Gastroesophageal sphincter (tissue), 4 donors: ENCODE data around the gene CHST8. TPM values are rescaled to one million over a fixed set of nuclear protein-coding genes. Genes with fewer than 3 reads are reported as not detected.

ENCODE experiments used
- ATAC-seq: fragments of 150-250 bp; one replicate; pipeline ENCODE4 v1.9.1; 2016; ENCODE audit warnings: mild to moderate bottlenecking, moderate library complexity
- H3K27ac ChIP-seq, 4 donors: fragments of 200-600 bp; sonication (generic) in 3 of 4; 1 replicate in 3 of 4; 2 replicates in 1 of 4; pipeline ENCODE4 v1.5.1; 2016 to 2019
- H3K27me3 ChIP-seq: fragments of 200-600 bp; sonication (generic); one replicate; pipeline ENCODE4 v1.5.1; 2019
- H3K36me3 ChIP-seq, 2 donors: fragments of 200-600 bp; sonication (generic); one replicate each; pipeline ENCODE4 v1.5.1; 2019; ENCODE audit warnings: control low read depth in 1 of 2
- H3K4me1 ChIP-seq, 3 donors: fragments of 200-600 bp; sonication (generic); 1 replicate in 2 of 3; 2 replicates in 1 of 3; pipeline ENCODE4 v1.5.1; 2016 to 2019; ENCODE audit warnings: control low read depth in 2 of 3
- H3K4me3 ChIP-seq, 2 donors: fragments of 200-600 bp; sonication (generic); one replicate each; pipeline ENCODE4 v1.5.1; 2019; ENCODE audit warnings: mild to moderate bottlenecking in 1 of 2, moderate library complexity in 1 of 2
- H3K9me3 ChIP-seq, 3 donors: fragments of 200-600 bp; sonication (generic); one replicate each; pipeline ENCODE4 v1.5.1; 2017 to 2019; ENCODE audit warnings: control low read depth in 2 of 3
- CTCF ChIP-seq, 4 experiments: fragments of 200-600 bp in 2 of 4; fragments of 450-650 bp in 2 of 4; sonication (generic) in 1 of 4; IDR thresholded peaks; one replicate each; pipeline ENCODE4 v1.5.1; 2017 to 2019; ENCODE audit warnings: antibody characterized with exemption in 4 of 4, mild to moderate bottlenecking in 2 of 4, moderate library complexity in 2 of 4
- EP300 ChIP-seq: sonication (generic); formaldehyde crosslinking; IDR thresholded peaks from one replicate; pipeline ENCODE4 v1.6.1; 2017; ENCODE audit warnings: antibody characterized with exemption, mild to moderate bottlenecking
- POLR2A ChIP-seq, 2 donors: fragments of 450-650 bp; IDR thresholded peaks; one replicate each; pipeline ENCODE4 v1.6.1; 2017; ENCODE audit warnings: antibody characterized with exemption in 2 of 2, mild to moderate bottlenecking in 2 of 2, moderate library complexity in 1 of 2
- POLR2AphosphoS5 ChIP-seq: sonication (generic); formaldehyde crosslinking; IDR thresholded peaks from one replicate; pipeline ENCODE4 v1.6.1; 2017; ENCODE audit warnings: antibody characterized with exemption
- WGBS, 2 donors: methylation state at CpG; one replicate each; pipeline ENCODE4 v1.1.5; 2018; ENCODE audit warnings: low coverage in 1 of 2; 5-methylcytosine and 5-hydroxymethylcytosine counted together
- total RNA-seq, 4 donors: library from RNA; depleted of rRNA; stranded (reverse); fragments of >200 nt; gene quantifications; one replicate each; pipeline ENCODE4 v1.1.0, GENCODE V29; 2016

The CHST8 gene
- total RNA-seq = under 1 TPM in 3 of 4 donors, not detected in 1; 0.16 to 0.66 (median 0.54) TPM

- Histone ChIP-seq H3K4me1 (peaks cover 0 to 24% (median 10%) of the 10 kb centered on the region in 3 donors), H3K27ac (no peak within 1 kb of the TSS), H3K27me3 (peaks cover 96% of the 10 kb centered on the region), H3K9me3 (no peaks in the 10 kb centered on the region), H3K36me3 (no peaks in the 10 kb centered on the region), H3K4me3 (peak within 1 kb of the TSS; percentile 18 to 55)
- peak; percentile 55 for ATAC-seq
- WGBS, 2 donors = no CpG with 5 or more reads among the region's 96 CpGs
- TF ChIP-seq POLR2AphosphoS5 (no peak), CTCF (IDR thresholded peaks at IDR 0.05) (no peak), EP300 (no peak), POLR2A (IDR thresholded peaks at IDR 0.05) (peak in 1 of 2 donors; percentile 47)
Observed at GRCh38 chr19:33621811-33622504, at the start of gene CHST8. TSS of gene CHST8 (plus strand) at chr19:33621953. CDS start at chr19:33689262, 67,309 bp downstream.

- H3K9me3 ChIP-seq = peaks cover 0 to 28% (median 0%) of the 10 kb centered on the region in 3 donors
- H3K27me3 ChIP-seq = peaks cover 52% of the 10 kb centered on the region
- ATAC-seq = no peak
- WGBS, 2 donors = 41 to 80% methylated on average over 2 of the region's 2 CpGs
- no peak for TF ChIP-seq EP300
- TF ChIP-seq POLR2A (IDR thresholded peaks at IDR 0.05) = no peak
- no peak for TF ChIP-seq CTCF (IDR thresholded peaks at IDR 0.05)
- no peak for TF ChIP-seq POLR2AphosphoS5
- H3K36me3 ChIP-seq = no peaks in the 10 kb centered on the region
- H3K27ac ChIP-seq = no peak overlapping the region
- H3K4me3 ChIP-seq = no peak overlapping the region
- no peaks in the 10 kb centered on the region for H3K4me1 ChIP-seq
Observed at GRCh38 chr19:33572929-33573328, 48.8 kb upstream of the CHST8 start.

- Histone ChIP-seq H3K27me3 (peaks cover 51% of the 10 kb centered on the region), H3K9me3 (peaks cover 0 to 28% (median 0%) of the 10 kb centered on the region in 3 donors), H3K27ac (no peak overlapping the region), H3K4me1 (no peaks in the 10 kb centered on the region), H3K36me3 (no peaks in the 10 kb centered on the region), H3K4me3 (no peak overlapping the region)
- TF ChIP-seq EP300 = no peak
- TF ChIP-seq CTCF (IDR thresholded peaks at IDR 0.05) = no peak
- no peak for TF ChIP-seq POLR2AphosphoS5
- TF ChIP-seq POLR2A (IDR thresholded peaks at IDR 0.05) = no peak
- 94% methylated on average over 1 of the region's 1 CpG; no CpG with 5 or more reads in 1 of the 2 donors for WGBS, 2 donors
- ATAC-seq = no peak
Observed at GRCh38 chr19:33574824-33575223, 46.9 kb upstream of the CHST8 start.

- no peak for ATAC-seq
- no peaks in the 10 kb centered on the region for H3K4me1 ChIP-seq
- peaks cover 0 to 24% (median 0%) of the 10 kb centered on the region in 3 donors for H3K9me3 ChIP-seq
- 92% methylated on average over 2 of the region's 3 CpGs; no CpG with 5 or more reads in 1 of the 2 donors for WGBS, 2 donors
- no peaks in the 10 kb centered on the region for H3K36me3 ChIP-seq
- H3K27ac ChIP-seq = no peak overlapping the region
- H3K27me3 ChIP-seq = peaks cover 51% of the 10 kb centered on the region
- H3K4me3 ChIP-seq = no peak overlapping the region
- TF ChIP-seq POLR2A (IDR thresholded peaks at IDR 0.05) = no peak
- no peak for TF ChIP-seq CTCF (IDR thresholded peaks at IDR 0.05)
- TF ChIP-seq POLR2AphosphoS5 = no peak
- TF ChIP-seq EP300 = no peak
Observed at GRCh38 chr19:33578697-33579096, 43.1 kb upstream of the CHST8 start.
